NCI-H774 (cell line): ENCODE measurements around the gene SMAP1.

Source experiments
- DNase-seq: peaks from one replicate; lab custom pipeline; 2025; lab: John Stamatoyannopoulos, UW

Gene SMAP1

DNA sequence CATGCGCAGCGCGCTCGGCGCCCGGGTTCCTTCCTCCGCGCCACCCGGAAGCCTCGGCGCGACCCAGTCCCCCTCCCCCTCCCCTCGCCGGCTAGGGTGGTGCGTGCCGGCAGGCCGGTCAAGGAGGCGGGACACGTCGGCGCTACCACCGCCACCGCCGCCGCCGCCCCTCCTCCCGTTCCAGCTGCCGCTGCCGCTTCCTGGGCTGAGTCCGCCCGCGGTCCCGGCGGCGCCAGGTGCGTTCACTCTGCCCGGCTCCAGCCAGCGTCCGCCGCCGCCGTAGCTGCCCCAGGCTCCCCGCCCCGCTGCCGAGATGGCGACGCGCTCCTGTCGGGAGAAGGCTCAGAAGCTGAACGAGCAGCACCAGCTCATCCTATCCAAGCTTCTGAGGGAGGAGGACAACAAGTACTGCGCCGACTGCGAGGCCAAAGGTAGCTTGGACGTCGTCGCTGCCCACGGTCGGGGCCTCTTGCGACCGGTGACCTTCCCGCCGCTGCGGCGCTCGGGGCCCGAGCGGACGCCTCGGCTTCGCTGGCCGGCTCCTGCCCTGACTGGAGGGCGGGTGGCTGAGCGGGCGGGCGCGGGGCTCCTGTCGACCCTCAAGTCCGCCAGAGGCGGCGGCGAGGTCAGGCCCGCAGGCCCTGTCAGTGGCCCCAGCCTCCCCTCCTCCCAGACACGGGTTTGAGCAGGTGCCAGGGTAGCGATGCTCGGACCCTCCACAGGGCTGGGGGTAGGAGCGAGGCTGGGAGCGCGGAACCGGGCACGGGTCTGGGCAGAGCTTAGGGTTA lies at the start of gene SMAP1:
SMAP1 (plus strand) TSS at position 173 of the 788 bp plus-strand sequence; CDS start at position 314, 141 bp downstream.
- DNase-seq = peak; percentile 95

DNA sequence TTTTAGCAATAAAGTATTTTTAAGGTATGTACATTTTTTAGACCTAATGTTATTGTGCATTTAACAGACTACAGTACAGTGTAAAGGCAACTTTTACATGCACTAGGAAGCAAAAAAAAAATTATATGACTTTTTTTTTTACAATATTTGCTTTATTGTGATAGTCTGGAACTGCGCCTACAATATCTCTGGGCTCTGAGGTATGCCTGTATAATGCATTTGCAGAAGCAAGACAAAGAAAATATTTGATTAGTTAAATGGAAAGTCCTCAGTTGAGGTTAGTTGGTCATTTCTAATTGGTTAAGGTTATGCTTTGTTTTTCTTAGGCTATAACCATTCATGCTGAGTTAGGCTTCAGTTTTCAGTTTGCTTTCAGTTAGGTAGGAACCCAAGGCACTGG lies 46.9 kb upstream of the SMAP1 start:
- no peak for DNase-seq

- no peak for DNase-seq
These were observed 45.2 kb upstream of the SMAP1 start for GRCh38 chr6:70622461-70622860.

DNA sequence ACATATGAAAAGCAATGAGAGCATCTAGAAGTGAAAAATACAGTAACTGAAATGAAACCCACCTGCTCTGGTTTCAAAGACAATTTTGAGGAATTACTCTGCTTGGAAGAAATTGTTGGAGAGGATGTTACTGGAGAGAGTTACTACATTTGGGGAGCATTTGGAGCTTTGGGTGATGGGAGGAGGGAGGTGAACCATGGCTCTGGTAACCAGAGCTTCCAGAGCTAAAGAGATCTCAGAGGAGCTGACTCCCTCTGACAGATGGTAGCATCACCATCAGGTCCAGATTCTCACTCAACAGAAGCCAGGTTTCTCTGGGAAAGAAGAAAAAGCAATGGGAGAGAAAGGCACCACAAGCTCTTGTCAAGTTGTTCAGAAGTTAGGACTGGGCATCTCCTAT lies 42.2 kb upstream of the SMAP1 start:
- no peak for DNase-seq

DNA sequence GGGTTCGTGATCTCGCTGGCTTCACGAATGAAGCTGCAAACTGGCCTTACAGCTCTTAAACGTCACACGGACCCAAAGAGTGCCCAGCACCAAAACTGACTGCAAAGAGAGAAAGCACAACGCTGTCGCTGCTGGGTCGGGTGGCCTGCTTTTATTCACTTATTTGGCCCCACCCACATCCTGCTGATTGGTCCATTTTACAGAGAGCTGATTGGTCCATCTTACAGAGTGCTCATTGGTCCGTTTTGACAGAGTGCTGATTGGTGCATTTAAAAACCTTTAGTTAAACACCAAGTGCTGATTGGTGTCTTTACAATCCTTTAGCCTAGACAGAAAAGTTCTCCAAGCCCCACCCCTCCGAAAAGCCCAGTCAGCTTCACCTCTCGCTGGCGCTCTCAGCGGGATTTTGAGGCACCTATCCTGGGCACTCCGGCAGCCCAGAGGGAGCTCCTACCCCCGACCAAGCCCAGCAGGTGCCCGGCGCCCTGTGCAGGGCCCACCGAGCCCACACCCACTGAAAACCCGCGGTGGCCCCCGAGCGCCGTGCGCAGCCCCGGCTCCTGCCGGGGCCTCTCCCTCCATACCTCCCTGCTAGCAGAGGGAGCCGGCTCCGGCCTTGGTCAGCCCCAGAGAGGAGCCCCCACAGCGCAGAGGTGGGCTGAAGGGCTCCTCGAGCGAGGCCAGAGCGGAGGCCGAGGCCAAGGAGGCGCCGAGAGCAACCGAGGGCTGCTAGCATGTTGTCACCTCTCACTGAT lies 40.0 kb upstream of the SMAP1 start:
- DNase-seq = no peak

GRCh38 chr6:70629929-70630328 lies 37.8 kb upstream of the SMAP1 start:
- DNase-seq = no peak

DNA sequence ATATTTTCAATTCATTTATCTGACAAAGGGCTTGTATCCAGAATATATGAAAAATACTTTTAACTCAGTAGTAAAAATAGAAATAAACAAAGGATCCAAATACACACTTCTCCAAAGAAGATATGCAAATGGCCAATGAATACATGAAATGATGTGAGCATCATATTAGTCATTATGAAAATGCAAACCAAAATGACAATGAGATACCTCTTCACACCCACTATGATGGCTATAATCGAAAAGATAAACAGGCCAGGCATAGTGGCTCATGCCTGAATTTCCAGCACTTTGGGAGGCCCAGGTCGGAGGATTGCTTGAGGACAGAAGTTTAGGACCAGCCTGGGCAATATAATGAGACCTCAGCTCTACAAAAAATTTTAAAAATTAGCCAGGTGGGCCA lies 33.8 kb upstream of the SMAP1 start:
- no peak for DNase-seq

DNA sequence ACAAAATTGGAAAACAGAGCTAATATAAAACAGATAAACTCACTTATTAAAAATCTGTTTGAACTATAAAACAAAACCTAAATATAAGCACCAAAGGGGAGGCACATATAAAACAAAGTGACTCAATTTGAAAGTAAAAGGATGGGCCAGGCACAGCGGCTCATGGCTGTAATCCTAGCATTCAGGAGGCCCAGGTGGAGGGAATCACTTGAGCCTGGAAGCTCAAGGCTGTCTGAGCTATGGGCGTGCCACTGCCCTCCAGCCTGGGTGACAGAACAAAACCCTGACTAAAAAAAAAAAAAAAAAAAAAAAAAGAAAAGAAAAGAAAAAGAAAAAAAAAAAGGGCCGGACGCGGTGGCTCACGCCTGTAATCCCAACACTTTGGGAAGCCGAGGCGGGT lies 31.1 kb upstream of the SMAP1 start:
- DNase-seq = no peak

DNA sequence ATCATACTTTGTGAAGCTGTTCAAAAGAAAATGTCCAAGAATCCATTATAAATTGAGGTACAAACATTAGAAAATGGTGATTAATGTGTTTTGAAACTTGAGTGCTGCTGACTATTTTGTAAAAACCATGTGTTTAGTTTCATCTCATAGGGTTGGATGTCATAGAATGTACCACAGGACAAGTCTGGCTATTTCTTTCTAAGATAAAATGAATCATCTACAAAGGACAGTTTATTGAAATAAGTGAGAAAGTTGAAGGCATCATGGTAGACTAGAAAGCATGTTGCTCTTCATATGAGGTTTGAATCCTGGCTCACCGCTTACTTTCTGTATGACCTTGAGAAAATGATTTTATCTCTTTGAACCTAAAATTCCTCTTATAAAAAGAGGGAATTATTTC lies 29.2 kb upstream of the SMAP1 start:
- no peak for DNase-seq

GRCh38 chr6:70651326-70651905 lies 16.3 kb upstream of the SMAP1 start:
- DNase-seq = no peak

DNA sequence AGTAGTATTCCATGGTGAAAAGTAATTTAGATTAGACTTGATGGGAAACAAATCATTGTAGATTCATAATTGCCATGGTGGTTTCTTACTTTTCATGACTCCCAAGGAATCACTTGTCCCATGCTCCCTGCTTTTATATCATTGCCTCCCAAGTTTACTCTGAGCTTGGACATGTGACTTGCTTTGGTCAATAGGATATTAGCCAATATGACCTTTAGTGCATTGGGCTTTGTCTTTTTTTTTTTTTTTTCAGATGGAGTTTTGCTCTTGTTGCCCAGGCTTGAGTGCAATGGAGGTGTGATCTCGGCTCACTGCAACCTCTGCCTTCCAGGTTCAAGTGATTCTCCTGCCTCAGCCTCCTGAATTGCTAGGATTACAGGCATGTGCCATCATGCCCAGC lies 15.5 kb upstream of the SMAP1 start:
- no peak for DNase-seq

GRCh38 chr6:70657706-70658105 lies 10.0 kb upstream of the SMAP1 start:
- no peak for DNase-seq

DNA sequence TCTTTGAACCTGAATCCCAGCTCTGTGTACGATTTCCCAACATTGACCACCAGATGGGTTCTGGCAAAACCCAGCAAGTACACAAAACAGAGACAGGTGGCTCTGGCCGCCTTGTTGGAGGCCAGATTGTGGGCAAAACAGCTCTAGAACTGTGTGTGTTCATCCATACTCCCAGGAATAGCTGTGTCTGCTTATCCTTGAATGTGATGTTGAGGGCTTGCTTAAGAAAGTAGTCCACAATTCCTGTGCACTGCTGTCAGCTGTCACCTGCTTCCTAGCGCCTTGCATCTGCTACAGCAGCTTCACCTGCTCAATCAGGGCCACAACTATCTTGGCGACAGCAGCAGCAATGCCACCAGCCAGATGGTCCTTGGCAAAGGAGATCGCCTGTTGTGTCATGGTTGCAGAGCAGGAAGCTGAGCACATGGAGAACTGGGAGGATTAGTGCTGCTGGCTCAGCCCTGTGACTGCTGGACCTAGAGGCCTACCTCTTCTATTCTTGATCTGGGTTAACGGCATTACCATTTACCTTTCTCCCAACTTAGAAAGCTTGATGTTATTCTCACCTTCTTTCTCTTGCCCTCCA lies 3.7 kb upstream of the SMAP1 start:
- no peak for DNase-seq

DNA sequence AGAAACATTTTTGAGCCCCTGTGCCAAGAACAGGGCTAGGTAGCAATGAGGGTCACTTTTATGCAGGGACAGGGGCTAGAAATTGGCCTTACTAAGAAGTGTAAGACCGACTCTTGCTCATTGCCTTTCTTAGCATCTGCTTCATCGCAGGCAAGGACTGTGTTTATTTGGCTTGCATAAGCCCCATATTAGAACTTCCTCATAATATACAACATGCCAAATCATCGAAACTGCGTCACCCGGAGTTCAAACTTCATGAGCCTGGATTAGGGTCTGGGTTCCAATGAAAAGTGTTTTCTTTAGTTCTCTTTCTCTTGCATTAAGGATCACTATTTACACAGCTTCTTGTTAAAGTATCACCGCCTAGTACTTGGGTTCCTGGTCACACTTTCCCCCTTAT lies 977 bp upstream of the SMAP1 start:
- no peak for DNase-seq

DNA sequence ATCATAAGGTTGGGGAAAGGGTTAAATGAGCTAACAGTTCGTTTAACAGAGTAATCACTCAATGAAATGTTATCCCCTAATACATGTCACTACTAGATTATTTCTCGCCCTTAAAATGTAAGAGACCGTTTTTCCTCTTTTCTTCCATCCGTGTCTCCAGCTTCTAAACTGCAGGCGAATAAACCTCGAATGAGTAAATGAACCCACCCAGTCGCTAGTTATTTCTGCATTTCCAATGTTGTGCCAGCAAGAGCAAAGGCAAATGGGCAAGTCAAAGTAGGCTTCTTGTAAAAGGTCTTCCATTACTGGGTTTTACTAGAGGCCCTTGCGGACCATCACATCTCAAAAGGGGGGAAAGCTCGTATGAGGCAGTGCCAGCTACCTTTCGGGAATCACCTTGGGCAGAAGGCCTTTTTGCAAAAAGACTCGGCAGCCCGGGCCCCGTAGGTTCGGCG lies 400 bp upstream of the SMAP1 start:
- DNase-seq = no peak

GRCh38 chr6:70668499-70668812 lies 773 bp downstream of the SMAP1 start:
- DNase-seq = no peak

DNA sequence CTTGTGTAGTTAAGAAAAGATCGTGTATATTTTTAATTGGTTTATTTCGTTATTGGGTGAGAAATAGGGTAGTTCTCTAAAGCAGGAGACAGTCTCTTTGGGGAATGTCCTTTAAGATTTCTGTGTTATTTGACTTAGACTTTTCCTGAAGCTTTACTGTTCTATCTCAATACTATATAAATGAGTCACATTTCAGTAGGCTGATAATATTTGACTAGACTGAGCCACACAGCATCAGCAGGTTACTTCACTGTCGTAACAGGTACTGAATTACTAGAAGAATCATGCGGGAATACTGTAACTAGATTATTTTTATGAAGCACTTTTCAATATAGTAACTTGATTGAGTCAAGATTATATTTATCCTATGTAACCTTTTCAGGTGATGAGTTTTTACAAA lies 1.4 kb downstream of the SMAP1 start:
- no peak for DNase-seq

DNA sequence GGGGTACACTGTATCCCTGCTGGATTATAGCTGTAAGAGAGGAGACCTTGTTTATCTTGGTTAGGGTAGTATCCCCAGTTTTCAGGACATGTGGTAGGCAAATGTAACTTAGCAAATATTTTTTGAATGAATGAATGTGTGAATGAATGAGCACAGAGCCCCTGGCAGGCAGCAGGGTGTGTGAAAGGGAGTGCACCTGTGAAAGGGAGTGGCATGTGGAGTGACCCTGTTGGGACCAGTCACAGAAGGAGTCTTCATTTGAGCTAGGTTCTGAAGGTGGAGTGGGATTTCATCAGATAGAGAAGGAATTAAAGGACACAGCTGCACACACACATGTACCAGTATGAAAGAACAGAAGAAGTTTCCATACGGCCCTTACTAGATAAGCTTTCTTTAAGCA lies 4.9 kb downstream of the SMAP1 start:
- no peak for DNase-seq

GRCh38 chr6:70673054-70673453 lies 5.4 kb downstream of the SMAP1 start:
- no peak for DNase-seq

GRCh38 chr6:70673601-70674000 lies 5.9 kb downstream of the SMAP1 start:
- DNase-seq = no peak

DNA sequence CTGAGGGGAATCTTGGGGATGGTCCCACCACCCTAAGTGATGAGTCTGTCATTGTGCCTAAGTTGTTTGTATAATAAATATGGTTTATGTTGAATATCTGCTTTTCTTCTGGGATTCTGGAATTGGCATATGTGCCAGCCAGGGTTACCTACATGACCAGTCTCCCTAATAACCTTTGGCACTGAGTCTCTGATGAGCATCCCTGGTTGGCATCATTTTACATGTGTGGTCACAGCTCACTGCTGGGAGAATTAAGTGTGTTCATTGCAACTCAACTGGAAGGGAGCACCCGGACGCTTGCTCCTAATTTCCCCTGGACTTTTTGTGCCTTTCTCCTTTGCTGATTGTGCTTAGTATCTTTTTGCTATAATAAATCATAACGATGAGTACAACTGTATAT lies 8.1 kb downstream of the SMAP1 start:
- no peak for DNase-seq

DNA sequence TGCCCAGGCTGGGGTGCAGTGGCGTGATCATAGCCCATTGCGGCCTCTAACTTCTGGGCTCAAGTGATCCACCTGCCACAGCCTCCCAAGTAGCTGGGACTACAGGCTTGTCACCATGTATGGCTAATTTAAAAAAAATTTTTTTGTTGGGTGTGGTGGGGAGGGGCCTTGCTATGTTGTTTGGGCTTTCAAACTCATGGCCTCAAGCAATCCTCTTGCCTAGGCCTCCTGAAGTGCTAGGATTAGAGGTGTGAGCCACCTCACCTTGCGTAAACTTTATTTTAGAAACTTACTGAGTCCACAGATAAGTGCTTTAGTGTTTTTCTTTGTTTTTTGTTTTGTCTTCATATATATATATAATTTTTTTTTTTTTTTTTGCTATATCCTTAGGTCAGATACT lies 9.1 kb downstream of the SMAP1 start:
- DNase-seq = no peak

DNA sequence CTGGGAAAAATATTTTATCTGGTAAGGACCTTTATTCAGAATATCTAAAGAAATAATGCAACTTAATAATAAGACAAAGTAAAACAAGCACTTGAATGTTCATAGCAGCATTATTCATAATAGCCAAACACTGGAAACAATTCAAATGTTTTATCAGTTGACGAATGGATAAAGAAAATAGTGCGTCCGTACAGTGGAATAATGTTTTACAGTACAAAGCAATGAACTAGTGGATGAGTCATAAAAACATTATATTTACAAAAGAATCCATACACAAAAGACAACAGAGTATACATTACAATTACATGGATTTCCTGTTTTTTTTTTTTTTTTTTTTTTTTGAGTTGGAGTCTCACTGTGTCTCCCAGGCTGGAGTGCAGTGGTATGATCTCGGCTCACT lies 12.7 kb downstream of the SMAP1 start:
- DNase-seq = no peak
